H1 (cell line): ENCODE results near the gene ABCC4. TPM values are rescaled to one million over a fixed set of nuclear protein-coding genes. Genes with fewer than 3 reads are reported as not detected.

Experiments
- CTCF ChIA-PET: fragments of 300-600 bp; sonication (Branson Sonifier 250); formaldehyde crosslinking; loops from one replicate; lab custom pipeline; 2021; ENCODE audit not compliant: partially characterized antibody; lab: Charles Lee
- POLR2A ChIA-PET: fragments of 300-600 bp; sonication (Branson Sonifier 250); formaldehyde crosslinking; loops from one replicate; lab custom pipeline; 2021; ENCODE audit warnings: inconsistent platforms; ENCODE audit not compliant: partially characterized antibody; lab: Charles Lee
- DNase-seq, 2 experiments: peaks; one replicate each; pipeline versions ENCODE4 v3.0.0 to v3.0.0-alpha.2; 2010 to 2022; ENCODE audit warnings: low spot score in 2 of 2, low read depth in 1 of 2, mixed read lengths in 1 of 2
- FAIRE-seq: peaks from 2 replicates; lab custom pipeline; 2011; peaks lifted over from hg19 to GRCh38; lab: Jason Lieb, UNC
- H2AFZ ChIP-seq: 2 replicates; pipeline ENCODE4 v1.8.1; 2012; ENCODE audit warnings: low read length, inconsistent platforms
- H2AK5ac ChIP-seq: 2 replicates; pipeline ENCODE4 v1.6.1; 2013; ENCODE audit warnings: low read depth, low read length
- H2BK120ac ChIP-seq: replicated peaks from 2 replicates; pipeline ENCODE3; 2013; ENCODE audit warnings: low read depth, low read length, inconsistent platforms
- H2BK12ac ChIP-seq: 2 replicates; pipeline ENCODE4 v1.6.1; 2013; ENCODE audit warnings: low read depth, low read length
- H2BK15ac ChIP-seq: 2 replicates; pipeline ENCODE4 v1.6.1; 2013; ENCODE audit warnings: low read length
- H2BK20ac ChIP-seq: 2 replicates; pipeline ENCODE4 v1.6.1; 2013; ENCODE audit warnings: low read length
- H2BK5ac ChIP-seq: 2 replicates; pipeline ENCODE4 v1.6.1; 2013; ENCODE audit warnings: low read depth, low read length
- H3K14ac ChIP-seq: 2 replicates; pipeline ENCODE4 v1.6.1; 2013; ENCODE audit warnings: inconsistent platforms; ENCODE audit not compliant: insufficient read length
- H3K18ac ChIP-seq: 2 replicates; pipeline ENCODE4 v1.6.1; 2013; ENCODE audit warnings: low read length; ENCODE audit errors: extremely low read depth
- H3K23ac ChIP-seq: 2 replicates; pipeline ENCODE4 v1.6.1; 2013; ENCODE audit warnings: inconsistent platforms; ENCODE audit not compliant: insufficient read length
- H3K23me2 ChIP-seq: 2 replicates; pipeline ENCODE4 v1.6.1; 2013; ENCODE audit warnings: low read depth, low read length
- H3K27ac ChIP-seq: 2 replicates; pipeline ENCODE4 v1.6.1; 2011; ENCODE audit warnings: low read depth, low read length, inconsistent platforms
- H3K27me3 ChIP-seq, 4 experiments: replicated peaks in 1 of 4; 1 replicate in 1 of 4; 2 replicates in 3 of 4; pipeline versions ENCODE4 v1.6.1 to v1.8.1; 2011 to 2013; ENCODE audit warnings: low read length in 3 of 4, mild to moderate bottlenecking in 3 of 4, inconsistent platforms in 2 of 4, mixed read lengths in 2 of 4, moderate library complexity in 1 of 4; ENCODE audit not compliant: control insufficient read depth in 3 of 4, insufficient read depth in 3 of 4; ENCODE audit errors: extremely low read depth in 1 of 4
- H3K36me3 ChIP-seq, 4 experiments: 2 replicates each; pipeline versions ENCODE4 v1.6.1 to v1.8.1; 2011 to 2013; ENCODE audit warnings: mild to moderate bottlenecking in 4 of 4, low read length in 3 of 4, moderate library complexity in 2 of 4, control low read depth in 1 of 4, inconsistent platforms in 1 of 4; ENCODE audit not compliant: insufficient read depth in 4 of 4, control insufficient read depth in 2 of 4
- H3K4ac ChIP-seq: replicated peaks from 2 replicates; pipeline ENCODE3; 2013; ENCODE audit warnings: low read length, low read depth, mixed read lengths, inconsistent platforms; ENCODE audit not compliant: insufficient read length
- H3K4me1 ChIP-seq, 4 experiments: replicated peaks in 1 of 4; 1 replicate in 1 of 4; 2 replicates in 3 of 4; pipeline versions ENCODE4 v1.6.1 to v1.8.1; 2011 to 2013; ENCODE audit warnings: low read length in 3 of 4, inconsistent platforms in 2 of 4, mixed read lengths in 1 of 4; ENCODE audit not compliant: insufficient read depth in 4 of 4, control insufficient read depth in 3 of 4
- H3K4me2 ChIP-seq, 2 experiments: 2 replicates each; pipeline versions ENCODE4 v1.6.1 to v1.8.1; 2011 to 2013; ENCODE audit warnings: low read depth in 2 of 2, low read length in 2 of 2, control low read depth in 1 of 2, inconsistent platforms in 1 of 2, mild to moderate bottlenecking in 1 of 2; ENCODE audit not compliant: insufficient read depth in 1 of 2
- H3K4me3 ChIP-seq, 4 experiments: fragments of 200-600, 300-600 bp in 1 of 4; sonication (generic), shearing (Covaris generic), sonication (Bioruptor Twin) in 1 of 4; 2 replicates each; pipeline versions ENCODE4 v1.5.1 to v1.8.1; 2011 to 2016; ENCODE audit warnings: low read length in 4 of 4, low read depth in 3 of 4, control low read depth in 2 of 4, inconsistent platforms in 2 of 4, mild to moderate bottlenecking in 2 of 4, mixed read lengths in 1 of 4, moderate library complexity in 1 of 4; ENCODE audit not compliant: insufficient read depth in 2 of 4; ENCODE audit errors: extremely low read depth in 1 of 4
- H3K56ac ChIP-seq: replicated peaks from 2 replicates; pipeline ENCODE3; 2013; ENCODE audit warnings: low read depth, mild to moderate bottlenecking, mixed read lengths, low read length, inconsistent platforms; ENCODE audit not compliant: insufficient read length
- H3K79me1 ChIP-seq: 2 replicates; pipeline ENCODE4 v1.6.1; 2013; ENCODE audit warnings: low read depth, low read length, control low read depth
- H3K79me2 ChIP-seq, 2 experiments: 2 replicates each; pipeline versions ENCODE4 v1.6.1 to v1.8.1; 2012 to 2013; ENCODE audit warnings: low read length in 2 of 2, mild to moderate bottlenecking in 2 of 2, inconsistent platforms in 1 of 2; ENCODE audit not compliant: insufficient read depth in 2 of 2, control insufficient read depth in 1 of 2
- H3K9ac ChIP-seq, 4 experiments: replicated peaks in 1 of 4; 1 replicate in 1 of 4; 2 replicates in 3 of 4; pipeline versions ENCODE4 v1.6.1 to v1.8.1; 2011 to 2013; ENCODE audit warnings: low read depth in 3 of 4, low read length in 3 of 4, control low read depth in 2 of 4, mild to moderate bottlenecking in 2 of 4, moderate library complexity in 2 of 4, inconsistent platforms in 1 of 4; ENCODE audit errors: extremely low read depth in 1 of 4
- H3K9me3 ChIP-seq, 2 experiments: 2 replicates each; pipeline versions ENCODE4 v1.6.1 to v1.8.1; 2012 to 2013; ENCODE audit warnings: mild to moderate bottlenecking in 2 of 2, moderate library complexity in 2 of 2, control low read depth in 1 of 2, inconsistent platforms in 1 of 2, low read depth in 1 of 2, low read length in 1 of 2, mixed read lengths in 1 of 2; ENCODE audit not compliant: insufficient read depth in 2 of 2
- H4K20me1 ChIP-seq, 2 experiments: replicated peaks in 1 of 2; 2 replicates each; pipeline versions ENCODE3 to v1.8.1; 2011 to 2013; ENCODE audit warnings: inconsistent platforms in 2 of 2, low read length in 2 of 2, mild to moderate bottlenecking in 1 of 2; ENCODE audit not compliant: insufficient read depth in 2 of 2, control insufficient read depth in 1 of 2
- H4K5ac ChIP-seq: 2 replicates; pipeline ENCODE4 v1.6.1; 2013; ENCODE audit warnings: low read length, low read depth, mixed read lengths, inconsistent platforms; ENCODE audit not compliant: insufficient read length
- H4K8ac ChIP-seq: 2 replicates; pipeline ENCODE4 v1.8.0; 2013; ENCODE audit warnings: mild to moderate bottlenecking, moderate library complexity, low read length, inconsistent platforms; ENCODE audit not compliant: insufficient read depth; ENCODE audit errors: extremely low read depth
- H4K91ac ChIP-seq: replicated peaks from 2 replicates; pipeline ENCODE3; 2013; ENCODE audit warnings: low read length, mixed read lengths, inconsistent platforms; ENCODE audit not compliant: insufficient read length
- USF2 ChIP-seq: IDR thresholded peaks from 2 replicates; pipeline ENCODE4 v1.6.1; 2011; ENCODE audit warnings: low read length, improper control_type of control experiment
- WGBS, 2 experiments: shearing (Covaris generic) in 1 of 2; methylation state at CpG; one replicate each; pipeline versions ENCODE4 v1.1.6 to v1.1.7; 2013 to 2015; ENCODE audit warnings: low lambda C conversion rate in 2 of 2, mixed read lengths in 2 of 2, inconsistent platforms in 1 of 2, low coverage in 1 of 2, missing lambda C conversion rate in 1 of 2; ENCODE audit not compliant: insufficient replicate concordance in 2 of 2, insufficient coverage in 1 of 2, insufficient read length in 1 of 2; ENCODE audit errors: extremely low coverage in 1 of 2, missing lambda C conversion rate in 1 of 2; 5-methylcytosine and 5-hydroxymethylcytosine counted together
- polyA plus RNA-seq, 7 experiments: library from polyadenylated mRNA; depleted of rRNA in 3 of 7; stranded (reverse) in 5 of 7; unstranded in 2 of 7; fragments of >200 nt in 5 of 7; fragments of 200-250 nt in 2 of 7; gene quantifications; 1 replicate in 5 of 7; 2 replicates in 1 of 7; 4 replicates in 1 of 7; pipeline versions ENCODE4 v1.2.1 to v1.2.3, GENCODE V29; 2011 to 2013; ENCODE audit warnings: missing spikeins in 2 of 7, mixed read lengths in 2 of 7
- total RNA-seq: library from RNA; stranded (reverse); fragmentation: NEBNext Ultra II Directional; extraction: Animal tissue kit (Norgen Biotek cat#: 25700); gene quantifications from 2 replicates; pipeline ENCODE4 v1.2.1, GENCODE V29; 2021

ABCC4 gene
- total and polyA plus RNA-seq, 2 of the 8 experiments (the other 6 are each of a cell fraction or from before 2014, with no cell fraction given): 4.0 to 14.1 TPM

- Histone ChIP-seq H3K4ac (no peak overlapping the region), H3K18ac (no peak overlapping the region), H2BK15ac (no peak overlapping the region), H4K8ac (no peak overlapping the region), H3K27me3 (peaks cover 0 to 3% (median under 1%) of the 10 kb centered on the region in 4 experiments; a peak in 4 of 7 replicates), H3K4me2 (no peak overlapping the region), H2BK12ac (no peak overlapping the region), H4K91ac (no peak overlapping the region), H3K4me3 (no peak overlapping the region), H4K5ac (no peak overlapping the region), H3K9ac (no peak overlapping the region), H2AFZ (no peak overlapping the region), H2BK120ac (no peak overlapping the region), H4K20me1 (no peaks in the 10 kb centered on the region), H2AK5ac (no peak overlapping the region), H2BK20ac (no peak overlapping the region), H3K14ac (no peak overlapping the region), H3K27ac (no peak overlapping the region), H3K23me2 (no peaks in the 10 kb centered on the region), H3K79me1 (no peaks in the 10 kb centered on the region), H3K56ac (no peak overlapping the region), H3K79me2 (no peaks in the 10 kb centered on the region), H3K4me1 (peaks cover 0 to 10% (median 3%) of the 10 kb centered on the region in 4 experiments; a peak in 3 of 7 replicates), H2BK5ac (no peak overlapping the region), H3K36me3 (no peaks in the 10 kb centered on the region), H3K23ac (no peak overlapping the region), H3K9me3 (no peaks in the 10 kb centered on the region)
- DNase-seq: no peak
- POLR2A ChIA-PET: no interaction called here
- no peak for FAIRE-seq
- CTCF ChIA-PET: interaction anchor here (0.9 to 3.6 kb wide), 16 partner anchors 22 to 495 kb away, joined by 3 to 16 read pairs (median 4); no protein-coding TSS in a partner anchor
- 68% methylated on average over 3 of the region's 3 CpGs; no CpG with 5 or more reads in 1 of the 2 experiments for WGBS, 2 experiments
- TF ChIP-seq USF2: no peak
Observed at GRCh38 chr13:95155504-95155903, 145.7 kb downstream of the ABCC4 start.
